ENCODE results near the gene LMBRD2. TPM values are rescaled to one million over a fixed set of nuclear protein-coding genes. Genes with fewer than 3 reads are reported as not detected.

Gene LMBRD2
- polyA plus RNA-seq, 2 of the 4 experiments (the other 2 are of a cell fraction) = 2.9 to 6.8 TPM

- no peak for TF ChIP-seq BCL3 (IDR thresholded peaks at IDR 0.05)
- no peak for TF ChIP-seq BHLHE40 (IDR thresholded peaks at IDR 0.05; ENCODE audit: low read depth, low read length)
- no peak for TF ChIP-seq EHF (CRISPR knock-in tag; IDR thresholded peaks at IDR 0.05)
Measured at GRCh38 chr5:36055984-36056383, 95.7 kb downstream of the LMBRD2 start (continued).

- Histone ChIP-seq H3K9me3 (no peaks in the 10 kb centered on the region), H3K4me3 (no peak overlapping the region), H3K4me2 (no peak overlapping the region), H3K4me1 (no peaks in the 10 kb centered on the region), H3K27ac (no peak overlapping the region)
- FAIRE-seq (no peak), DNase-seq (ENCODE audit: low read depth in 1 of 2, low spot score in 1 of 2) (no peak), ATAC-seq (no peak)
- POLR2A ChIA-PET = no interaction called here
- TF ChIP-seq RCOR1 (IDR thresholded peaks at IDR 0.05; ENCODE audit: low read depth, low read length) (no peak), JUN (IDR thresholded peaks at IDR 0.05) (no peak), SREBF2 (IDR thresholded peaks at IDR 0.05) (no peak), EHMT2 (IDR thresholded peaks at IDR 0.05; ENCODE audit: low read depth) (no peak), SMC3 (IDR thresholded peaks at IDR 0.05) (no peak), JUNB (IDR thresholded peaks at IDR 0.05) (no peak), CEBPB (IDR thresholded peaks at IDR 0.05) (no peak), ZFP36 (IDR thresholded peaks at IDR 0.05; ENCODE audit: borderline replicate concordance, partially characterized antibody) (no peak), E2F6 (IDR thresholded peaks at IDR 0.05; ENCODE audit: borderline replicate concordance, low read depth) (no peak), CHD2 (IDR thresholded peaks at IDR 0.05; ENCODE audit: low read length, partially characterized antibody) (no peak), HOXB5 (CRISPR knock-in tag; IDR thresholded peaks at IDR 0.05) (no peak), TP53 (CRISPR knock-in tag; IDR thresholded peaks at IDR 0.05) (no peak), ESRRA (IDR thresholded peaks at IDR 0.05; ENCODE audit: borderline replicate concordance, low read length) (no peak), ZC3H11A (IDR thresholded peaks at IDR 0.05) (no peak), HES2 (IDR thresholded peaks at IDR 0.05) (no peak), CBX2 (IDR thresholded peaks at IDR 0.05; ENCODE audit: borderline replicate concordance, low read depth) (no peak), RFX5 (IDR thresholded peaks at IDR 0.05) (no peak), MAZ (IDR thresholded peaks at IDR 0.05; ENCODE audit: borderline replicate concordance, low read depth, low read length) (no peak), PHF8 (IDR thresholded peaks at IDR 0.05; ENCODE audit: borderline replicate concordance, low read depth) (no peak)
- CTCF ChIA-PET = interaction anchor here (1.1 kb wide), 1 partner anchor 25 kb away, joined by 3 read pairs; no protein-coding TSS in a partner anchor
- 5% methylated on average over 3 of the region's 3 CpGs for WGBS (ENCODE audit: missing lambda C conversion rate)
Measured at GRCh38 chr5:36054647-36055046, 97.0 kb downstream of the LMBRD2 start.

GRCh38 chr5:36052538-36052937, 99.1 kb downstream of the LMBRD2 start:
- no peak for TF ChIP-seq RAD21 (conservative IDR thresholded peaks at IDR 0.05 in 1 of 2, IDR thresholded peaks at IDR 0.05 in 1 of 2)
- TF ChIP-seq NFE2L2 (conservative IDR thresholded peaks at IDR 0.05; ENCODE audit: low read length) = no peak
- TF ChIP-seq GATA3 (IDR thresholded peaks at IDR 0.05; ENCODE audit: borderline replicate concordance) = no peak
- no peak for TF ChIP-seq CEBPB (IDR thresholded peaks at IDR 0.05)
- no peak for TF ChIP-seq RCOR1 (IDR thresholded peaks at IDR 0.05; ENCODE audit: low read depth, low read length)
- TF ChIP-seq ATOH8 (CRISPR knock-in tag; IDR thresholded peaks at IDR 0.05; ENCODE audit: low read depth) = no peak
- no peak for TF ChIP-seq MAX (IDR thresholded peaks at IDR 0.05)
- H3K4me3 ChIP-seq = no peak overlapping the region
- ATAC-seq (no peak), FAIRE-seq (no peak), DNase-seq (ENCODE audit: low read depth in 1 of 2, low spot score in 1 of 2) (no peak)
- H3K4me2 ChIP-seq = no peak overlapping the region
- no peaks in the 10 kb centered on the region for H3K9me3 ChIP-seq
- POLR2A ChIA-PET = no interaction called here
- CTCF ChIA-PET = no interaction called here
- H3K4me1 ChIP-seq = no peaks in the 10 kb centered on the region
- H3K27ac ChIP-seq = no peak overlapping the region
